Fibroblast of pulmonary artery (primary cell): ENCODE measurements around the gene CYB5RL.
"Not testable (repeated sequence)": the region's sequence is repeated elsewhere in the genome, so short reads cannot be mapped to it uniquely, and the experiment has no call there.

Source experiments
- DNase-seq: peaks from one replicate; pipeline ENCODE4 v3.0.0-alpha.2; 2010; ENCODE audit warnings: low read depth
- H3K4me3 ChIP-seq: replicated peaks from 2 replicates; pipeline ENCODE4 v1.5.1; 2011; ENCODE audit warnings: low read depth, mild to moderate bottlenecking, control low read depth, low read length, moderate library complexity
- CTCF ChIP-seq: IDR thresholded peaks from 2 replicates; pipeline ENCODE4 v1.5.1; 2011; ENCODE audit warnings: mild to moderate bottlenecking, control low read depth, low read length, inconsistent platforms; ENCODE audit errors: missing control alignments

Gene CYB5RL

GRCh38 chr1:54221113-54221834, 21.4 kb upstream of the CYB5RL start:
- no peak for DNase-seq
- no peak overlapping the region for H3K4me3 ChIP-seq
- no peak for TF ChIP-seq CTCF

- peak; percentile 58 for DNase-seq
- H3K4me3 ChIP-seq = no peak overlapping the region
- TF ChIP-seq CTCF = no peak
These were observed 20.4 kb upstream of the CYB5RL start for GRCh38 chr1:54220004-54220811.

DNA sequence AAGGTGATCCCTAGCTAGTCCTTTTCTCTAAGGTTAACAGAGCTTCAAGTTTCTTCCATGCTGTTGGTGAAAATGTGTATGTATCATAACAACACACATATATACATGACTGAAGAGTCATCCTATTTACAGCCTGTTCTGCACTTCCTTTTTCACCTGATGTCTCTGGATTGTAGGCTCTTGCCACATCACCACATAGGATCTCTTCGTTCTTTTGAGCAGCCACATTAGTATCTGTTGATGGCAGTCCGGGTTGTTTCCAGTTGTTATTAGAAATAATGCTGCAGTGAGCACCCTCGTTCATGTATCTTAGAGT, 19.8 kb upstream of the CYB5RL start:
- TF ChIP-seq CTCF = no peak
- DNase-seq = no peak
- H3K4me3 ChIP-seq = no peak overlapping the region

DNA sequence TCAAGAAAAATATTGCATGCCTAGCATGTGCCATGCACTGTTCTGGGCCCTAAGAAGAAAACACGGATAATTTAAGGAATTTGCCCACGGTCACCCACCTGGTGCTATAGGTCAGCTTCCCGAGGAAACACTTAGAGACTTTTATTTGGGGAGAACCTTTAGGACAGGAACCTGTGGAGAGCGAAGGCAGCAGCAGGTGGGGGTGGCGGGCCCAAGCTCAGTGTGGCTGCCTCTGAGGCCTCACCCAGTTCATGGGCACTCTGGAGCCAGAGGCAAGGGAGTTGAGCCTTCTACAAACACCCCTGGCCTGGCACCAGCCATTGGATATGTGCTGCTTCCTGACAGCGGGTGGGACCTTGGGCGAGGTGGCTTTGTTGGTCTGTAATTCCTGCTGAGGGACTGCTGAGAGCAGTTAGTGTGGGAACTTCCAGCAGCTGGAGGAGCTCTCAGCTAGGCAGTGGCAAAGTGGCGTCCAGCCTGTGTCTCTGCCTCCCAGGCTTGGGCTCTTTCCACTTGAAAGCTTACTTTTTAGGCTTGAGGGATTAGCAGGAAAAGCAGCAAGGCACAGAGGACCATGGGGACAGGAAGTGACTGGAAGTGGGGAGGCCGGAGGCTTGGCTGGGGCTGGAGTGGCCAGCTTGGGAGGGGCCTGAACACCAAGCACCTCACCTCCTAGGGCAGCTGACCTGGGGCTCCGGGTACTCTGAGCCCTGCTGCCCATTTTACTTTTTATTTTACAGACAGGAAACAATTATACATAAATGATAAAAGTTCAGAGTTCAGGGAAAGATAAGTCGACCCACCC, 19.3 kb upstream of the CYB5RL start:
- DNase-seq = peak; percentile 11
- H3K4me3 ChIP-seq = no peak overlapping the region
- TF ChIP-seq CTCF = no peak

DNA sequence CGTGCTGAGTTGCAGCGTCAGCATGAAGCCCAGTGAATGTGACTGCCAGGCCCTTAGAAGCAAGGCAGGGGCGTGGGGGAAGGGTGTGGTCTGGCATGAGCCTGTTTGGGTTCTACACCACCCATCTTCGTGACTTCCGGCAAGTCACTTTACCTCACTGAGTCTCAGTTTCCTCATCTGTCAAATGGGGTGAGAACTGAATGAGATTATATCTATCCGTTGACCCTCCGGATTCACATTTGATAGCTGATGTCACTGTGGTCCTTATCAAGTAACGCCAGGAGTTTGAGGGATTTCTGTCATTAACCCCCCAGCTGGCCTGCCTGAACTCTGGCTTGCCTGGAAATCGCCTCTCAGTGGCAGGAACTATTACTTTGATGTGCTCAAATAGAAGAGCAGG, 15.7 kb upstream of the CYB5RL start:
- TF ChIP-seq CTCF = no peak

GRCh38 chr1:54212872-54213271, 13.0 kb upstream of the CYB5RL start:
- no peak for DNase-seq
- no peak overlapping the region for H3K4me3 ChIP-seq
- TF ChIP-seq CTCF = no peak

More for the DNA sequence above, 15.7 kb upstream of the CYB5RL start:
- H3K4me3 ChIP-seq = no peak overlapping the region
- no peak for DNase-seq

GRCh38 chr1:54207896-54208295, 8.1 kb upstream of the CYB5RL start:
- not testable (repeated sequence) for H3K4me3 ChIP-seq, DNase-seq
